COLO829 (cell line): ENCODE data around the gene TTC17.
"Not testable (repeated sequence)": the region's sequence is repeated elsewhere in the genome, so short reads cannot be mapped to it uniquely, and the experiment has no call there.

Source experiments
- DNase-seq: peaks from one replicate; pipeline ENCODE4 v3.0.0; 2012; ENCODE audit warnings: low spot score

The TTC17 gene

DNA sequence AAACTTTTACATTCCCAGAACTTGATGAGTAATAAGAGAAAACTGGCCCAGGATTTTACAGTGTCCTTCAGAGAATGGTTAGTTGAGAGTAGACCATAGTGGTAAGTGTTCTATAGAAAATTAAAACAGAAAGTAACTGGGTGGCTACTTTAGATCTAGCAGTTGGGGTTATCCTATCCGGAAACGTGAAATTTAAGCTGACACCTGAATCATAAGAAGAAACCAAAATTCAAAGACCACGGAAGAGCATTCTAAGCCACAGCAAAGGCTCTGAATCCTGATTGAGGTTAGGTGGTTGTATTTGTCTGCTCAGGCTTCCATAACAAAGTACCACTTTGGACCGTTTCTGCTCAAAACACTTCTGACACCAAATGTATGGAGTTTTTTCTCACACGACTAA lies 34.0 kb downstream of the TTC17 start:
- no peak for DNase-seq

DNA sequence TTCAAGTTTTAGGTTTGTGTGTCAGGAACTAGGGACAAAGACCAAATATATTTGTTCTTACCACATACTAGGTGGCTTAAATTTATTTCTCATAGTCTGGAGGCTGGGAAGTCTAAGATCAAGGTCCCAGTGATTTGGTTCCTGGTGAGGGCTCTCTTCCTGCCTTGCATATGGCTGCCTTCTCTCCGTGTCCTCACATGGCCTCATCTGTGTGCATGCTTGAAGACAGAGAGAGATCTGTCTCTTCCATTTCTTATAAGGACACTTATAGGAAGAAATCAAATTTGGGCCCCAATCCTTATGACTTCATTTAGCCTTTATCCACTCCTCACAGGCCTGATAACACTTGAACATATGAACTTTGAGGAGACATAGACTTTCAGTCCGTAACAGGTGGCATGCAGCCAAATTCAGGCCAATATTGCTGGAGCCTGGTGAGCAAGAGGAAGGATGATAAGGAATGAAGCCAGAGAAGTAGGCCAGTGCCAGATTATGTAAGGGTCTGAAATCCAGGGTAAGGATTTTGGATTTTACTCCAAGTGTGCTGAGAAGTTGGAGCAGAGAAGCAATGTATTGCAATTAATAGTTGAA lies 35.1 kb downstream of the TTC17 start:
- no peak for DNase-seq

DNA sequence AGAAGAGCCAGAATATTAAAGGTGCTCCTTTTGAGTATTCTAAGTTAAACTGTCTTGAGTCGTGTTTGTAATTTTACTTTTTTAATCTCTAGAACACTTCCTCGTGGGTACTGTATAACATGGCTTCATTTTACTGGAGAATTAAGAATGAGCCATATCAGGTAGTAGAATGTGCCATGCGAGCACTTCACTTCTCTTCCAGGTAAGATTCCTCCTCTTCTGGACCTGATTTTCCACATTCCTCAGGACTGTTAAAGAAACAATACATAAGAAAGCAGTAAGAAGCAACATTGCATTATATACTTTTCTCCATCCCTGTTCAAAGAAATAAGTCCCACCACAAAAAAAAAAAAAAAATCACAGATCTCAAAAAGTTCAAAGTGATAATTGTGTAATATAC lies 37.9 kb downstream of the TTC17 start:
- no peak for DNase-seq

DNA sequence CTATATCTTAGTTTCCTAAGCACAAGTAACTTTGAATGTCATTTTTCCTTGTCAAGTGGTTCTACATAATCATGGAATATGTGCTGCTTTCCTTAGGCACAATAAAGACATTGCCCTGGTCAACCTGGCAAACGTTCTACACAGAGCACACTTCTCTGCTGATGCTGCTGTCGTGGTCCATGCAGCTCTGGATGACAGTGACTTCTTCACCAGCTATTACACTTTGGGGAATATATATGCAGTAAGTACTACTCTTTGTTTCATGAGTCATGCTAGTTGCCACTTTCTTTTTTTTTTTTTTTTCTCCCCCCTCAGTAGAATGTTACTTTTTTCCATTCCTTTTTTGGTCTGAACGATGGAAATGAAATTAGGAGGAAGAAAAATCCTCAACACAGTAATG lies 38.5 kb downstream of the TTC17 start:
- no peak for DNase-seq

GRCh38 chr11:43399983-43400630 lies 41.4 kb downstream of the TTC17 start:
- DNase-seq = no peak

DNA sequence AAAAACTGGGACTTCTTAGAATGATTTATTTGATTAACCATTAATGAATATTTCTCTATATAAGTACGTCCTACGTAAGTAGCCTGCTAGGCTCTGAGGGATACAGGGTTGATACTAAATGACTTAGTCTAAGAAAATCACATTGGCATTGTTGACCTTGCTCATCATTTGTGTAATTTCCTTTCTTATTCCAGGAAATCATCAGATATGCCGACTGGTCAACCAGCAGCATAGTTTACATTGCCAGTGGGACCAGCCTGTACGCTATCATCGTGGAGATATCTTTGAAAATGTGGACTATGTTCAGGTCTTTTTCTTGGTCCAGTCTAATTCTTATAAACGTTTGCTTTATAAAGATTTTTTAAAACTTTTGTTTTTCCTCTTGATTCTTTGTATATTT lies 42.5 kb downstream of the TTC17 start:
- no peak for DNase-seq

GRCh38 chr11:43401811-43402210 lies 43.1 kb downstream of the TTC17 start:
- not testable (repeated sequence) for DNase-seq

DNA sequence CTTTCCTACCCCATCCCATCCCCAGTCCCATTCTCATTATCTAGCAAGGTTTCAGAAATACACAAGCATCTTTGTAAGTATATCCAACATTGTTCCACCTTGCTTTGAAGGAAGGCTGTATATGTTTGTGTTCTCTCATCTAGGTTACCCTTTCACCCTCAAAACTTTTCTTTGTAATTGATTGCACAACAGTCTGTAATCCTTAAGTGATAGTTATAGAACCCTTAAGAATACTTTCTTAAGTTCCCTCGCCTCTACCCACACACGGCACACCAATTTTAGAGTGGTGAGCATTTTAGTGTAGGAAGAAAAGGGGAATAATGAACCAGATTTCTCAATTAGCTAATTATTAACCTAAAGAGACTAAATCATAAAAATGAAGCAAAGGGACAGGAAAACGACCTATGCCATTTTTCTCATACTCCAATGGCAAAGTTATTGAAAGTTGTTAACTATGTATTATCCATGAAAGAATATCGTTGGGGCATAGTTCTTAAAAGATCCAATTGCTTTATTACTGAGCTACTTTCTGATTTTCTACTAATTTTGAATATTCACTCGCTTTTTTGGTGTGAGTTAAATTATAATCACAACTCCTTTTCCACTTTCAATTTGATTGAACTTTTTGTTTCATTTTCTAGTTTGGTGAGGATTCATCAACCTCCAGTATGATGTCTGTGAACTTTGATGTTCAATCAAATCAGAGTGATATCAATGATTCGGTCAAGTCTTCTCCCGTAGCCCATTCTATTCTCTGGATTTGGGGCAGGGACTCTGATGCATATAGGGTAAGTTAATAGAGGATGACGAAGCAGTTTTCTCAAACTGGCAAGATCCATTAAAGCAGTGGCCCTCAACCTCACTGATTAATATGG lies 44.9 kb downstream of the TTC17 start:
- DNase-seq = no peak

DNA sequence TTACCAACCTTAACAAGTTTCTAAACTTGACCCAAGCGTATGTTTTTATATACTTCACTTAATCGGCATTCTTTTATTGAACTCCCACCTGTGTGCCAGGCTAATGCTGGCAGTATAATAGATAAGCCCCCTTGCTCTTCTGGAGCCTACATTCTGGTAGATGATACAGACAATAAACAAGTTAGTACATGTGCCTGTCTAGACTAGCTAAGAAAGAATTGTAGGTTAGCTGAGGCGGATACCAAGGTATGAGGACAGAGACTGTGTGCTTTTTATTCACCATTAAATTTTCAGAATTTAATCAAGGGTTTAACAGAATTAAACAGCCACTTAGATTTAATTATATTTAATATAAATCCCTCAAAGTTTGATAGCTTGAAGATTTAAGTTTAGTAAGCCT lies 45.7 kb downstream of the TTC17 start:
- no peak for DNase-seq

DNA sequence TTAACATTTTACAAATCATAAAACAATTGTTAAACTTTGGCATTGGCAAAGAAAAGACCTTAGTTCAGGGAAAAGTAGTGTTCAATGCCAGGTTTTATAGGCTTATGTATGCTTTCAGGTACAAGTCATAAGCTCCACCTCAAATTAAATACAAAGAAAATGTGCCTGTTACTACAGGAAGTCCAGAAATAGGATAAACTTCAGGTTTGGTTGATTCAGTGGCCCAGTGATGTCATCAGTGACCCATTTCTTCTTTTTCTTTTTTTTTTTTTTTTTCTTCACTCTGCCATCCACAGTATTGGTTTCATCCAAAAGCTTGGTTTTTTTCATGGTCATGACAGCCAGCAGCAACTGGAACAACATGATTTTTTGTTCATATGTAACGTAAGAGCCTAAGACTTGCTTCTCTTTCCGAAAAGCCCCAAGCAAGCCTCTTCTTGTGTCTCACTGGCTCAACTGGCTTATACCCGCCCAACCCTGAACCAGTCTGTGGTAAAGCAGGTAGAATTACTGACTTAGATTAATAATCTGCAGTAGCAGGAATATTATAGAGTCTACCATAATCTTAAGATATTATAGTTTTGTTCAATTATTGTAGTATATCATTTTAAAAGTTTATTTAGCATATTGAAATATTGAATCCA lies 46.2 kb downstream of the TTC17 start:
- DNase-seq = no peak

GRCh38 chr11:43408277-43408676 lies 49.6 kb downstream of the TTC17 start:
- no peak for DNase-seq

DNA sequence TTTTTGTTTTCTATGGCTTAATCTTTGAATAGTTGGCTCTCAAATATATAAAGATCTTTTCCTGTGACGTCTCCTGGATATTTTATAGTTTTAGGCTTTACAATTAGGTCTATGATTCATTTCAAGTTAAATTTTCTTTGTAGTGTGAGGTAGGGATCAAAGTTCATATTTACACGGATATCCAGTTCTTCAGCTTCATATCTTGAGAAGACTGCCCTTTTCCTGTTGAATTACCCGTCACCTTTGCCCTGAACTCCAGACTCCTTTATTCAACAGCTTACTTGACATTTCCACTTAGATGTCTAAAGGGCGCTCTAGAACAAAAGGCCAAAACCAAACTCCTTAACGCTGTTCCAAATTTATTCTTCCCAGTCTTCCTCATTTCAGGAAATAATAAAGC lies 51.7 kb downstream of the TTC17 start:
- DNase-seq = no peak

DNA sequence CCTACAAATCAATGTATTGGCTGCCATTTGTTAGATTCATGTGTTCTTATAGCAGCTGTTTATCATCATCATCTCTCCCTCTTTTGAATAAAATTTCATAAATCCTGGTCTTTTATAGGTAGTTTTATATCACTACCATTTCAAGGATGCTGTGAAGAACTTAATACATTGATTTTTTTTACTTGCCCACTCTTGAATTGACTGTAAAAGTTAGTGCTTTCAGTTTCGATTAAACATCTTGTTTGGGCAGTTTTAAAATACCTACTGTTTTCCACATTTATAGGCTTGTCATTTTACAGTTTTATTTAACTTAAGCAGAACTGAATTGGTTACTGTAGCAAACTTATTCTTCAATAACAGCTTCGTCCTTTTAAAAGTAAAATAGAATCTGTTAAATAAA lies 59.5 kb downstream of the TTC17 start:
- no peak for DNase-seq

DNA sequence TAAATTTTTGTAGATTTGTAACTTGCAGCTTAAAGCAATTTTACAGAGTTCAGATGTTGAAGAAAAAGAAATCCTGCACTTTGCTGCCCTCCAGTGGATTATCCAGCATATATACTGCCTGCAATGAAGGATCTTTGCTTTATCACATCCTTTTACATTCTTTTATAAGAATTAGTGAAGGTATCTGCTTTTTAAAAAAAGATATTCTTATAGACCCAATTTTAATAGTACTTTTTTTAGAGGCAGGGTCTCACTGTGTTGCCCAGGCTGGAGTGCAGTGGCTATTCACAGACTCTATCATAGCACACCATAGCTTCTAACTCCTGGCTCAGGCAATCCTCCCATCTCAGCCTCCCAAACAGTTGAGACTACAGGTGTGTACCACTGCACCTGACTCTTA lies 60.7 kb downstream of the TTC17 start:
- peak; percentile 26 for DNase-seq

DNA sequence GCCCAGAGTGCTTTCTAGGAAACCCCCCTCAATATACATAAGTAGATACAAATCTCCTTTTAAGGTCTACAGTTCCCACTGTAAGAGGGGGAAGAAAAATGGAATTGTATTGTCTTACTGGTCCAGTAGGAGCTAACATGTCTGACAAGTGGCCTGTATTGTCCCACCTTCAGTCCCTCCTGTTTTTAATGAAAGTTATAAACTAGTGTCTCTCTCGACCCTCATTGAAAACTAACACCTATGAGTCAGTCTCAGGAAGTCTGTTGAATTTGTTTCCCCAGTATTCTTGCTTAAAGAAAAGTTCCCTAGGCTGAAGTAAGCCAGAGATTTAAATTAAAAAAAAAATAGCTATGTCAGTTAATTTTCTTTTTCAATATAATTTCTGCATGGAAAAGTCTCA lies 69.3 kb downstream of the TTC17 start:
- no peak for DNase-seq

DNA sequence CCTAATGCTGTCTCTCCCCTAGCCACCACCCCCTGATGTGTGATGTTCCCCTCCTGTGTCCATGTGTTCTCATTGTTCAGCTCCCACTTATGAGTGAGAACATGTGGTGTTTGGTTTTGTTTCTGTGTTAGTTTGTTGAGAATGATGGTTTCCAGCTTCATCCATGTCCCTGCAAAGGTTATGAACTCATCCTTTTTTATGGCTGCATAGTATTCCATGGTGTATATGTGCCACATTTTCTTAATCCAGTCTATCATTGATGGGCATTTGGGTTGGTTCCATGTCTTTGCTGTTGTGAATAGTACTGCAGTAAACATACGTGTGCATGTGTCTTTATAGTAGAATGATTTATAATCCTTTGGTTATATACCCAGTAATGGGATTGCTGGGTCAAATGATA lies 72.2 kb downstream of the TTC17 start:
- not testable (repeated sequence) for DNase-seq

GRCh38 chr11:43434893-43435292 lies 76.2 kb downstream of the TTC17 start:
- DNase-seq = no peak

DNA sequence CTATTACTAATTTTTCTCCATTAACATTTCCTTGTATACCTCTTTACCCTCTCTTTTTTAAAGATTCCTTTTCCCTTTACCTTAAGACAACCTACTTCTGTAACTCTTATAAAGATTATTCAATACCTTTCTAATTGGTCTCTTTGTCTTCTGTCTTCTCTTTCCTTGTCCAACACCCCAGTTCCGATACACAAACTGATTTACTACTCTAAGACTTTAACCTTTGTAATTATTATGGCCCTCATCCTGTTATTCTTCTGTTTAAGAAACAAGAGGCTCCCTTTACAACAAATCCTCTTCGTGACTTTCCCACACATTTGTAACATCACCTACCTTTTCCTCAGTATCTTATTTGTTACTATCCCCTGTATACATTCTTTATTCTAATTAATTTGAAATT lies 81.8 kb downstream of the TTC17 start:
- DNase-seq = no peak

GRCh38 chr11:43443811-43444210 lies 85.1 kb downstream of the TTC17 start:
- no peak for DNase-seq

GRCh38 chr11:43447151-43447550 lies 88.4 kb downstream of the TTC17 start:
- DNase-seq = no peak

GRCh38 chr11:43458486-43458885 lies 99.8 kb downstream of the TTC17 start:
- DNase-seq = no peak

GRCh38 chr11:43459246-43459645 lies 100.5 kb downstream of the TTC17 start:
- no peak for DNase-seq

GRCh38 chr11:43462359-43462758 lies 103.6 kb downstream of the TTC17 start:
- DNase-seq = no peak
